Erythroblast (primary cell): Measurements from ENCODE around the gene CXCL13.

Experiments
- GATA1 ChIP-seq: IDR thresholded peaks from 2 replicates; pipeline ENCODE4 v1.6.1; 2011; ENCODE audit warnings: low read depth, mild to moderate bottlenecking, control low read depth, low read length, moderate library complexity
- POLR2A ChIP-seq: IDR thresholded peaks from 2 replicates; pipeline ENCODE4 v1.6.1; 2011; ENCODE audit warnings: mild to moderate bottlenecking, low read length

DNA sequence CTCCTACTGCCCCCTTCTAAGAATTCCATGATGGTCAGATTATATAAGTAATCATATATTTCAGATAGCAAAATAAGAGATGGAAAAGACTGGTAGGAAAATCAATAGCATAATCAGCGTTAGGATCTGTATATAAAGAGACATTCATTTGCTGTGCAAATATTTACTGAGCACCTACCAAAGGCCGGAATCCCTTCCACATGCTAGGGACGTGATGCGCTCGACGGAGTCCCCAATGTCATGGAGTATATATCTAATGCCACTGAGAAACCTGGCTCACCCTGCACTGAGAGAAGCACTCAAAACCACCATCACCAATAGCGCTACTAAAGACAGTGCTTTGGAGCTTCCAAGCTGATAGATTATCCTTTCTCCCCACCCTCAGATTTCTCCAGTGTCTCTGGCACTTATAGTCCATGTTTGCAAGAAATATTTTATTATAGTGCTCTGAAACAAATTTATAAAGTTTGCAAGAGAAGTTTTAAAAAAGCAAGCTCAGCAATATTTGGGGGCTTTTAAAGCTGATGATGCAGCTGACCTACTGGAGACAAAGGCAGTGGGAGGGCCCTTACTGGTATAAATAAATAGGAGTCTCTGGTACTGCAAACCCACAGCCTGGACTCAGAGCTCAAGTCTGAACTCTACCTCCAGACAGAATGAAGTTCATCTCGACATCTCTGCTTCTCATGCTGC, at the start of gene CXCL13:
- TF ChIP-seq POLR2A (no peak), GATA1 (no peak)
